ENCODE data around the gene PRDM5. TPM values are rescaled to one million over a fixed set of nuclear protein-coding genes. Genes with fewer than 3 reads are reported as not detected.

The PRDM5 gene
- total RNA-seq, 6 donors from 2014 or later: 8.0 to 28.3 (median 18.9) TPM

- Histone ChIP-seq H3K9me3 (no peaks in the 10 kb centered on the region), H3K4me3 (no peak overlapping the region), H3K27me3 (peaks cover 0 to 10% (median 0%) of the 10 kb centered on the region in 4 donors), H3K27ac (no peak overlapping the region), H3K4me1 (peaks cover 14 to 31% (median 19%) of the 10 kb centered on the region in 4 donors), H3K36me3 (no peaks in the 10 kb centered on the region)
- ATAC-seq (ENCODE audit: low FRiP score in 2 of 2) (no peak), DNase-seq (no peak)
- no peak for TF ChIP-seq POLR2AphosphoS5 (IDR thresholded peaks at IDR 0.05)
- no peak for TF ChIP-seq POLR2A (IDR thresholded peaks at IDR 0.05)
- WGBS, 2 donors: 45 to 47% methylated on average over 2 of the region's 2 CpGs
Measured at GRCh38 chr4:120918092-120918491, 4.4 kb downstream of the PRDM5 start.

DNA sequence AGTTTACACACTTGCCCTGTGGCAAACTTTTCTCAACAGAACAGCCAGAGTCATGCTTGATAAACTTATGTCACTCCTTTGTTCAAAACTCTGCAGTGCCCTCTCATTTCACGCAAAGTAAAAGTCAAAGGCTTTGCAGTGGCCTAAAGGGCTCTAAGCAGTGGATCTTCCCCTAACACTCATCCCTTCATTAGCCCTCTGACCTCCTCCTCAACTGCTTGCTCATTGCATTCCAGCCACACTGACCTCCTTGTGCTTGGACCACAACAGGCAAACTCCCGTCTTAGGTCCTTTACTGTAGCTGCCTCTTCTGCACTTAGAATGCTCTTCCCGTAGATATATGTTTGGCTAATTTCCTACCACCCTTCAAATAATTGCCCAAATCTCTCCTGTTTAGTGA, 5.6 kb downstream of the PRDM5 start:
- DNase-seq (no peak), ATAC-seq (ENCODE audit: low FRiP score in 2 of 2) (no peak)
- Histone ChIP-seq H3K27ac (no peak overlapping the region), H3K4me1 (peaks cover 14 to 31% (median 16%) of the 10 kb centered on the region in 4 donors), H3K27me3 (peaks cover 0 to 3% (median 0%) of the 10 kb centered on the region in 4 donors), H3K36me3 (no peaks in the 10 kb centered on the region), H3K4me3 (no peak overlapping the region), H3K9me3 (no peaks in the 10 kb centered on the region)
- 61 to 81% methylated on average over 2 to 3 of the region's 3 CpGs for WGBS, 2 donors
- no peak for TF ChIP-seq CTCF (IDR thresholded peaks at IDR 0.05)
- TF ChIP-seq POLR2AphosphoS5 (IDR thresholded peaks at IDR 0.05): no peak
- TF ChIP-seq EP300 (IDR thresholded peaks at IDR 0.05): no peak
- no peak for TF ChIP-seq POLR2A (IDR thresholded peaks at IDR 0.05)

DNA sequence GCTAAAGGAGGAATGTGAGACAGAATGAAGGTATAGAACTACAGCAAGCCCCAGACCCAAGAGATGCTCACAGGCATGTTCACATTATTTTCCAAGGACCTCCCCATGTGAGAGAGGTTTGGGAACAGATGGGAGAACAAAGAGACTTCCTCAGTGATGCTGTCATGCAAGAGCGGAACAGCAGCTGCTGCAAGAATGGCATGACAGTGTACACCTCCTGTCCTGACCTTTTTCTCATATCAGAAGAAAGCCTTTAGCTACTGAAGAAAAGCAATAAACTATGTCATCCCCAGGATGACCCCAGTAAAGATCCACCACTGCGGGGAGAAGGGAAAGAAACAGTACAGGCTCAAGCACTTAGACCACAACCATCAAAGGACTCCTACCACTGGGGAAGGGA, 7.2 kb downstream of the PRDM5 start:
- Histone ChIP-seq H3K27me3 (no peaks in the 10 kb centered on the region), H3K36me3 (no peaks in the 10 kb centered on the region), H3K9me3 (no peaks in the 10 kb centered on the region), H3K4me1 (peaks cover 7 to 18% (median 8%) of the 10 kb centered on the region in 4 donors), H3K4me3 (no peak overlapping the region), H3K27ac (no peak overlapping the region)
- WGBS, 2 donors: 85 to 95% methylated on average over 2 of the region's 2 CpGs
- DNase-seq: no peak
- TF ChIP-seq POLR2AphosphoS5 (IDR thresholded peaks at IDR 0.05) (no peak), CTCF (IDR thresholded peaks at IDR 0.05) (no peak), EP300 (IDR thresholded peaks at IDR 0.05) (no peak), POLR2A (IDR thresholded peaks at IDR 0.05) (no peak)
- ATAC-seq (ENCODE audit: low FRiP score in 2 of 2): no peak

DNA sequence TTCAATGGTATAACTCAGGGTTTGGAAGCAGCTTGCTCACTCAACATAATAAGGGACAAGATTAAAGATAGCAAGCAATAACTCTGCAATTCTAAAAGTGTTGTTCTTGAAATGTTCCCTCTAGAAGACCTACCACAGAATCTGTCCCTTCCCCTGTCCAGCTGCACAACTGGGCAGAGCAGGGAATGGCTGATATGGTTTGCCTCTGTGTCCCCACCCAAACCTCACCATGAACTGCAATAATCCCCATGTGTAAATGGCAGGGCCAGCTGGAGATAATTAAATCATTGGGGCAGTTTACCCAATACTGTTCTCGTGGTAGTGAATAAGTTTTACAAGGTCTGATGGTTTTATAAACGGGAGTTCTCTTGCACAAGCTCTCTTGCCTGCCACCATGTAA, 19.1 kb downstream of the PRDM5 start:
- ATAC-seq (ENCODE audit: low FRiP score in 2 of 2) (no peak), DNase-seq (no peak)
- H3K4me1 ChIP-seq: no peaks in the 10 kb centered on the region
- H3K4me3 ChIP-seq: no peak overlapping the region
- no peaks in the 10 kb centered on the region for H3K36me3 ChIP-seq
- H3K27ac ChIP-seq: no peak overlapping the region
- H3K27me3 ChIP-seq: no peaks in the 10 kb centered on the region
- TF ChIP-seq CTCF (IDR thresholded peaks at IDR 0.05) (no peak), POLR2AphosphoS5 (IDR thresholded peaks at IDR 0.05) (no peak), EP300 (IDR thresholded peaks at IDR 0.05) (no peak), POLR2A (IDR thresholded peaks at IDR 0.05) (no peak)
- no peaks in the 10 kb centered on the region for H3K9me3 ChIP-seq
- 89 to 91% methylated on average over 2 of the region's 2 CpGs for WGBS, 2 donors

- H3K36me3 ChIP-seq: no peaks in the 10 kb centered on the region
- no peak for DNase-seq
- H3K27me3 ChIP-seq: no peaks in the 10 kb centered on the region
- no peaks in the 10 kb centered on the region for H3K9me3 ChIP-seq
- no peak overlapping the region for H3K4me3 ChIP-seq
- no peak overlapping the region for H3K27ac ChIP-seq
- no peaks in the 10 kb centered on the region for H3K4me1 ChIP-seq
- TF ChIP-seq EP300 (IDR thresholded peaks at IDR 0.05) (no peak), POLR2A (IDR thresholded peaks at IDR 0.05) (no peak), POLR2AphosphoS5 (IDR thresholded peaks at IDR 0.05) (no peak), CTCF (IDR thresholded peaks at IDR 0.05) (no peak)
- no peak for ATAC-seq (ENCODE audit: low FRiP score in 2 of 2)
Measured at GRCh38 chr4:120902925-120903324, 19.6 kb downstream of the PRDM5 start.
